HepG2 (cell line): ENCODE data around the gene HDGFL3.

Experiments
- POLR2AphosphoS5 ChIP-seq: IDR thresholded peaks from 2 replicates; pipeline ENCODE4 v1.6.1; 2012; ENCODE audit warnings: low read depth, low read length
- ZNF224 ChIP-seq: sonication (generic); formaldehyde crosslinking; IDR thresholded peaks from 2 replicates; pipeline ENCODE4 v1.5.0; 2020; ENCODE audit warnings: mild to moderate bottlenecking, missing genetic modification reagents
- TF ChIP-seq, protein P1 (sequence below): sonication (generic); formaldehyde crosslinking; IDR thresholded peaks from 2 replicates; pipeline ENCODE4 v1.5.0; 2020; ENCODE audit warnings: mild to moderate bottlenecking, missing genetic modification reagents, moderate library complexity

DNA sequence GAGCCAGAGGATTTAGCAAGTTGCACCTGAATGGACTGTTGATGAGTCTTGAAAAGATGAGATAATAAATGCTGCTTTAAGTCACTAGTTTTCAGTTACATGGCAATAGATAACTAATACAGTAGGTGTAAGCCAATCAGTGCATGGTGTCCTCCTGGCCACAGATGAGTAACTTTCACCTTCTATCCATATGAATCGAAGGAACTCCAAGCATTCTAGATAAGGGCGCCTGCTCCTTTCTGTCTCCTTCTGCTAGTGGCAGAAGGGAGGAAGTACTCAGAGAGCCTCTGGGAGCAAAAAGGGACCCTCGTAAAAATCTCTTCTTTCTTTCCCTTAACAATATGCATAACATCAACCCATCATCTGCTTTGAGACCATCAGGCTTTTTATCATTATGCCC, 62.9 kb downstream of the HDGFL3 start:
- no peak for TF ChIP-seq POLR2AphosphoS5
- TF ChIP-seq ZNF224 (CRISPR knock-in tag), result no peak
- TF ChIP-seq, protein P1, sequence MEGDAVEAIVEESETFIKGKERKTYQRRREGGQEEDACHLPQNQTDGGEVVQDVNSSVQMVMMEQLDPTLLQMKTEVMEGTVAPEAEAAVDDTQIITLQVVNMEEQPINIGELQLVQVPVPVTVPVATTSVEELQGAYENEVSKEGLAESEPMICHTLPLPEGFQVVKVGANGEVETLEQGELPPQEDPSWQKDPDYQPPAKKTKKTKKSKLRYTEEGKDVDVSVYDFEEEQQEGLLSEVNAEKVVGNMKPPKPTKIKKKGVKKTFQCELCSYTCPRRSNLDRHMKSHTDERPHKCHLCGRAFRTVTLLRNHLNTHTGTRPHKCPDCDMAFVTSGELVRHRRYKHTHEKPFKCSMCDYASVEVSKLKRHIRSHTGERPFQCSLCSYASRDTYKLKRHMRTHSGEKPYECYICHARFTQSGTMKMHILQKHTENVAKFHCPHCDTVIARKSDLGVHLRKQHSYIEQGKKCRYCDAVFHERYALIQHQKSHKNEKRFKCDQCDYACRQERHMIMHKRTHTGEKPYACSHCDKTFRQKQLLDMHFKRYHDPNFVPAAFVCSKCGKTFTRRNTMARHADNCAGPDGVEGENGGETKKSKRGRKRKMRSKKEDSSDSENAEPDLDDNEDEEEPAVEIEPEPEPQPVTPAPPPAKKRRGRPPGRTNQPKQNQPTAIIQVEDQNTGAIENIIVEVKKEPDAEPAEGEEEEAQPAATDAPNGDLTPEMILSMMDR (CRISPR knock-in tag), result no peak
